C4-2B (cell line): ENCODE measurements around the gene CYSRT1.

Experiments
- ZFX ChIP-seq: fragments of 450-650 bp; IDR thresholded peaks from 2 replicates; pipeline ENCODE4 v1.6.1; 2017
- TF ChIP-seq, protein P1 (sequence below): fragments of 450-650 bp; conservative IDR thresholded peaks from 2 replicates; pipeline ENCODE4 v1.5.1; 2017; ENCODE audit warnings: mild to moderate bottlenecking

GRCh38 chr9:137233143-137233980, 8.4 kb downstream of the CYSRT1 start:
- TF ChIP-seq, protein P1, sequence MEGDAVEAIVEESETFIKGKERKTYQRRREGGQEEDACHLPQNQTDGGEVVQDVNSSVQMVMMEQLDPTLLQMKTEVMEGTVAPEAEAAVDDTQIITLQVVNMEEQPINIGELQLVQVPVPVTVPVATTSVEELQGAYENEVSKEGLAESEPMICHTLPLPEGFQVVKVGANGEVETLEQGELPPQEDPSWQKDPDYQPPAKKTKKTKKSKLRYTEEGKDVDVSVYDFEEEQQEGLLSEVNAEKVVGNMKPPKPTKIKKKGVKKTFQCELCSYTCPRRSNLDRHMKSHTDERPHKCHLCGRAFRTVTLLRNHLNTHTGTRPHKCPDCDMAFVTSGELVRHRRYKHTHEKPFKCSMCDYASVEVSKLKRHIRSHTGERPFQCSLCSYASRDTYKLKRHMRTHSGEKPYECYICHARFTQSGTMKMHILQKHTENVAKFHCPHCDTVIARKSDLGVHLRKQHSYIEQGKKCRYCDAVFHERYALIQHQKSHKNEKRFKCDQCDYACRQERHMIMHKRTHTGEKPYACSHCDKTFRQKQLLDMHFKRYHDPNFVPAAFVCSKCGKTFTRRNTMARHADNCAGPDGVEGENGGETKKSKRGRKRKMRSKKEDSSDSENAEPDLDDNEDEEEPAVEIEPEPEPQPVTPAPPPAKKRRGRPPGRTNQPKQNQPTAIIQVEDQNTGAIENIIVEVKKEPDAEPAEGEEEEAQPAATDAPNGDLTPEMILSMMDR: no peak
- no peak for TF ChIP-seq ZFX
